ENCODE data around the gene SLC2A9.

Gene SLC2A9

GRCh38 chr4:10019521-10020051 lies 1.7 kb downstream of the SLC2A9 start:
- DNase-seq (ENCODE audit: low read depth in 2 of 2), result no peak

- peak; percentile 73 to 76 for DNase-seq (ENCODE audit: low read depth in 2 of 2)
These were observed 2.4 kb downstream of the SLC2A9 start for GRCh38 chr4:10018818-10019461.

- DNase-seq (ENCODE audit: low read depth in 2 of 2), result no peak
These were observed 4.0 kb downstream of the SLC2A9 start for GRCh38 chr4:10017037-10017893.

- no peak for DNase-seq (ENCODE audit: low read depth in 2 of 2)
These were observed 5.1 kb downstream of the SLC2A9 start for GRCh38 chr4:10016169-10016568.

DNA sequence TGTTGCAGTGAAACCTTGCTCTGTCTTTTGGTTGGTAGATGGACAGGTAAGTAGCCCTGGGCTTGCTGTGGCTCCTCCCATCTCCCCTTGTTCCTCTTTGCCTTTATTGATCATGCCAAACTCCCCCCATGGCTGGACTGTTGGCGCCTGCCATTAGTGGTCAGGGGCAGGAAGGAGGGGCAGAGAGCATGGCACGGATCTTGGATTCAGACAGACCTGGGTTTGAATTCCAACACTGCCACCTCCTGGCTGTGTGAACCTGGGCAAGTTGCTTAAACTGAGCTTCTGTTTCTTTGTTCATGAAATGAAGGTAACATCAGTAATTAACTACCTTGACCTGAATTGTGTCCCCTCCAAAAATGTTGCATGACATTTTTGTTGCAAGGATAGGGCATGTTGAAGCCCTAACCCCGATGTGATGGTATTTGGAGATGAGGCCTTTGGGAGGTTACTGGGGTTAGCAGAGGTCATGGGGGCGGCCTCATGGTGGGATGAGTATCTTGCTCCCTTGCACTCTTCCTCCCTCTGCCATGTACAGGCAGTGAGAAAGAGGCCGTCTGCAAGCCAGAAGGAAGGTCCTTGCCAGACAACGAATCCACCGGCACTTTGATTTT lies 6.0 kb downstream of the SLC2A9 start:
- DNase-seq (ENCODE audit: low read depth in 2 of 2), result no peak

DNA sequence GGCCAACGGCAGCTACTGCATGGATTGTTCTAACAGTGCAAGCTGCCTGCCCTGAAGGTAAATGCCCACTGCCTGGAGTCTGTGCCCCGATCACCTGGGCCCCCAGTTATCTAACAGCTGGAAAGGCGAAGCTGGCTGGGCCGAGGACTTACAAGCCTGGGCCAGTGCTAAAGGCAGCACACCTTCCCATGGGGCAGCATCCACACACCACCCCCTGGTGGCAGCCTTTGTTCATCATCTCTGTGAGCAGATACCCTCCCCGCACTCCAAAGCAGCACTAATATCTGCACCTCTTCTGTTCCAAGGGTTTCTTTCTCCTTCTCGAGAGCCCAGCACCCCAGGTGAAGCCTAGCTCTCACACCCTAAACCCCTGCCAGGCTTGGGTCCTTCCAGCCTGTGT lies 7.6 kb downstream of the SLC2A9 start:
- no peak for DNase-seq (ENCODE audit: low read depth in 2 of 2)

DNA sequence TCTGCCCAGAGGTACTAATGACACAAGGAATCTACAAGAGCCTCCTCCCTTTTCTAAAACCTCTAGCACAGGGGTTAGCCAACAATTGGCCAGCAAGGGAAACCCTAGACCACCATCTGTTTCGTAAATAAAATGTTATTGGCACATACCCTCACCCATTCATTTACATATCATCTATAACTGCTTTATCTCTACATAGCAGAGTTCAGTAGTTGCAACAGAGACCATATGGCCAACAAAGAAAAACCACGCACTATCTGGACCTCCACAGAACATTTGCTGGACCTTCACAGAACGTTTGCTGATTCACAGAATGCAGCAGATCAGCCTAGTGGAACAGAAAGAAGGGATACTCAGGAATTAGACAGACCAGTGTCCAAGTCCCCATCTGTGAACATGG lies 9.4 kb downstream of the SLC2A9 start:
- DNase-seq (ENCODE audit: low read depth in 2 of 2), result no peak

DNA sequence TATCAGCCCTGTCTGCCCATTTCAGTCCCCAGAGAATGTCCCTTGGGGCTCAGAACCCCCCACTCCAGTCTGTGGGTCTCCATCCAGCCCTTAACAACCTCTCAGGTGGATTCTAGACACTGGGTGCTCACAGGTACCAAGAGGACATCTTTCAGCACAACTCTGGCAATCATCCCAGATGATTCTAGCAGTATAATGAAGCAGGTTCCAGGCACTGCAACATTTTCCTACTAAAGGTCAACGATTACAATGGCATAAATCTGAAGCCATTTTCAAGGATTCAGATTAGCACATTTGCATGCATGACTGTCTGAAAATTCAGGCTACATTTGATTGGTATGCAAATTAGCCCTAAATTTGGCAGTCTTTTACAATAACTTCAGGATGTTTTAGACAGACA lies 10.0 kb downstream of the SLC2A9 start:
- DNase-seq (ENCODE audit: low read depth in 2 of 2), result no peak

GRCh38 chr4:10009861-10010500 lies 11.3 kb downstream of the SLC2A9 start:
- DNase-seq (ENCODE audit: low read depth in 2 of 2), result no peak

DNA sequence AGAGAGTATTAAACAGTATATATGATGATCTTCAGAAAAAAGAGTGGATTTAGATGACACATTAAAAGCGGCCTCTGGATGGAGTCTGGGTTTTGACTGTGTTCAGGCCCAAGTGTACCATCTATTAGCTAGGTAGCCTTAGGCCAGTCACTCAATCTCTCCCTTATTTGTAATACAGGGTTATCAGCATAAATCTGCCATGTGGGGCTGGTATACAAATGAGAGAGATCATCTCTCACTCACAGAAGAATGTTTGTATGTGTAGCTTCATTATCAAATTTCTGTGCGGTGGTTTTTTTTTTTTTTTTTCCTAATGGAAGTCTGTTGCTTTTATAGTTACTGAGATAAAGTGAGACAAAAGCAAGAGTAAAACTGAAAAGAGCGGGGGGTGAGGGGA lies 12.7 kb downstream of the SLC2A9 start:
- DNase-seq (ENCODE audit: low read depth in 2 of 2), result no peak

DNA sequence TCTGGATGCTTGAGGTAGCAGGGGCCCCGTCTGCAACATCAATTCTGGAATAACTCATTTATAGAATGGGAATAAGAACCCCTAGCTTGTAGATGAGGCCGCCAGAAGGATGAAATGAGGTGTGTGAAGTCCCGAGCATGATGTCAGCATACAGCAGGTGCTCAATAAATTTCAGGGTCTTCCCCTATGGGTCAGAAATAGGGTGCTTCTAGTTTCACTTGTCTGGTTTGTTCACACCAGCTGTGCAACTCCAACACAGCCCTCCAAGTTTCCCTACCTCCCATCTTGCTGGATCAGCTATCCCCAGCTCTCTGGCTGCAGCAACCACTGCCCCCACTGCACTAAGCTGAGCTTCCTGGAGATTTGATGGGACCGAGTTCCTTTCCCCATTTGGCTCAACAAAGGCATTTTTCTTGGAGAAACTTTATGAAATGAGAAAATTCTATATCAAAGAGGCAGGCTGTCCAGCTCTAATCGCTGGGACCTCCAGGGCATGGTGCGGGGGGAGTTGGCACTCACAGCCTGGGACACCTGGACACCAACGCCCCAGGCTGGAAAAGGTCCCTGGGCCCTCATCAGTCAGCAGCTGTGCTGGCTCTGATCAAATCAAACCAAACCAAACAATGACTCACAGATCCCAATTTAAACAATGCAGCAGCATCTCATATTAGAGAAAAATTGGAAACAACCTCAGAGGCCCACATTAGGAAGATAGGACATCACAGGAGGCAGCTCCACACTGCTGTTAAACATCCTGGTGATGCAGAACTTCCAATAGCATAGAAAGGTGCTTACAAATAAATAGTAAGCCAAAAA lies 13.3 kb downstream of the SLC2A9 start:
- DNase-seq (ENCODE audit: low read depth in 2 of 2), result no peak

- DNase-seq (ENCODE audit: low read depth in 2 of 2), result no peak
These were observed 13.9 kb downstream of the SLC2A9 start for GRCh38 chr4:10007436-10007740.

GRCh38 chr4:10006601-10007435 lies 14.5 kb downstream of the SLC2A9 start:
- no peak for DNase-seq (ENCODE audit: low read depth in 2 of 2)

DNA sequence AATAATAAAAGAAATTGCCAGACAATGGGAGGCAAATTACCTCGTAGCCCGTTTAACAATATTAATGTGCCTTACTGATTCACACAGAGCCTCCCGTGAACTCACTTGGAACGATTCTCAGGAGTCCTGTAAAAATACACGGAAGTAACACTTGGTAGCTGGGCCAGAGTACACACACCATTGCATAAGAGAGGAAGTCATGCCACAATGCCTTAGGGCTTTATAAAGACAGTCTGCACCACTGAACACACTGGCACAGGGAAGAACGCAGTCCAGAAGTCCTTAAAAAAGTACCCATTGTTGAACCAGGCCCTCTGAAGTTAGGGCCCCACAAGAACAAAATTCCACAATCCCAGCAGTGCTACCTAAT lies 15.1 kb downstream of the SLC2A9 start:
- no peak for DNase-seq (ENCODE audit: low read depth in 2 of 2)

DNA sequence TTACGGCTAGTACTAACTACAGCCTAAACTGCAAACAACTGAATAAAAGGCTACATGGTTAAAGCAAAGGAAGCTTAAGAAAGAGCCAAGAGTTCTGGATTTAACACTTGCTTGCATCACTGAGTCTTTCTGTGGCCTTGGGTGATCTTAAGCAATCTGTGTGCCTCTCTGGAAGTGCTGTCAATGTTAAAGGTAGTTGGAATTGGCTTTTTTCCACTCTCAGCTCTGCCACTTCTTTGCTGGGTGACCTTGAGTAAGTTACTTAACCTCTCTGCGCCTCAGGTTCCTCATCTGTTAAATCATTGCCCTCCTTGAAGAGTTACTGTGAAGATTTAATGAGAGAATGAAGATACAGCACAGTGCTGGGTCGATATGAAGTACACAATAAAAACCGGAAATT lies 15.7 kb downstream of the SLC2A9 start:
- no peak for DNase-seq (ENCODE audit: low read depth in 2 of 2)

- no peak for DNase-seq (ENCODE audit: low read depth in 2 of 2)
These were observed 17.6 kb downstream of the SLC2A9 start for GRCh38 chr4:10003666-10004065.

DNA sequence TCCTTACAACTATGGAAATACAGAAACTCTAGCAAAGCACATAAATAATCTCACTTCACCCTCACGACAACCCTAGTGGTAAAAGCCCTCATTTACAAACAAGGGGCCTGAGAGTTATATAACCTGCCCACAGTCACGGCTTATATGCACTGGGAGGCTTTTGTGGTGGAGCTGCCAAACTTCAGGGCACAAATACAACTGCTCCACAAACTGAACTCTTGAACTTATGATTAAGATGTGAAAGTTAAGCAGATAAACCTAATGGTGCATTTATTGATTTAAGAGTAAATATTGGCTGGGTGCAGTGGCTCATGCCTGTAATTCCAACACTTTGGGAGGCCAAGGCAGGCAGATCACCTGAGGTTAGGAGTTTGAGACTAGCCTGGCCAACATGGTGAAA lies 19.0 kb downstream of the SLC2A9 start:
- DNase-seq (ENCODE audit: low read depth in 2 of 2), result no peak

GRCh38 chr4:10001757-10002156 lies 19.5 kb downstream of the SLC2A9 start:
- no peak for DNase-seq (ENCODE audit: low read depth in 2 of 2)

DNA sequence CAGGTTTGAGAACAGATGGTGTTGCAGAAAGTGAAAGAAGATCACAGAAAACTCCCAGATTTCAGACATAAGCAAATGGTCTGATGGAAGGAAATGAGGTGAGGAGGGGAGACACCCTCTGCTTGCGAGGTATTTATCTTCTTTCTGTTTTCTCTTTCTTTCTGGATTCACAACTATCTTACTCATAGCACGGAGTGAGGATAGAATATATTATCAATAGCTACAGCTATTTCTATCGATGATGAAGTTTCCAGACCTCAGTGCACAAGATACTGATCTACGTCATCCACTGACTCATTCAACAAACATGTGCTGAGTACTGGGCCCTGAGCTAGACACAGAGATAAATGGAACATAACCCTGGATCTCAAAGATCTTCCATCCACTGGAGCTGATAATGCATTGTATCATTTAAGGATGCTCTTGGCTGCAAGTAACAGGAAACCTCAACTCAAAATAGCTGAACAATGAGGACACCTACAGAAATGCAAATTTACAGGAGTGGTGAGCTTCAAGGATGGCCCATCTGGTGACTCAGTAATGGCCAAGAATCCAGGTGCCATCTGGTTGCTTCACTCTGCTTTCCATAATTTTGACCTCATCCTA lies 21.2 kb downstream of the SLC2A9 start:
- no peak for DNase-seq (ENCODE audit: low read depth in 2 of 2)

DNA sequence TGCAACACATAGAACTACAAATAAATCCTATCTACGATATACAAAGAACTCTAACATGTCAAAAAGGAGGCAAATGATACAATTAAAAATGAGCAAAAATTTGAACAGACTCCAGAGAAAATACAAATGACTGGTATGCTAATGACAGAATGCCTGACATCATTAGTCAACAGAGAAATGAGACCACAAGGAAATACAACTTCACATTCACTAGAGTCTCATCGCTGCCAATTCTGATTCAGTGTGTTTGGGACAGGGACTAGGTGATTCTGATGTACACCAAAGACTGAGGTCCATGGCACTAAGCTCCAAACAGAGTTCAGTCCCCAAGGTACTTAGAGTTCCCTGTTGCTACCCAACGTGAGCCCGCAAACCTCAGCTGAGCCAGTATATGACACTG lies 23.4 kb downstream of the SLC2A9 start:
- no peak for DNase-seq (ENCODE audit: low read depth in 2 of 2)
